SK-N-DZ (cell line): ENCODE results near the gene TMEM191B.
"Not testable (repeated sequence)": the region's sequence is repeated elsewhere in the genome, so short reads cannot be mapped to it uniquely, and the experiment has no call there.

Source experiments
- DNase-seq: peaks from one replicate; pipeline ENCODE4 v3.0.0-alpha.2; 2015; ENCODE audit warnings: low spot score

TMEM191B gene

GRCh38 chr22:18554280-18555256 is 27.0 kb downstream of the TMEM191B start:
- DNase-seq = not testable (repeated sequence)

- not testable (repeated sequence) for DNase-seq
These were observed 30.9 kb downstream of the TMEM191B start for GRCh38 chr22:18558516-18558915.

- not testable (repeated sequence) for DNase-seq
These were observed 31.3 kb downstream of the TMEM191B start for GRCh38 chr22:18558939-18559338.

- not testable (repeated sequence) for DNase-seq
These were observed 32.7 kb downstream of the TMEM191B start for GRCh38 chr22:18560099-18560974.

- DNase-seq = not testable (repeated sequence)
These were observed 43.1 kb downstream of the TMEM191B start for GRCh38 chr22:18570509-18571246.

DNA sequence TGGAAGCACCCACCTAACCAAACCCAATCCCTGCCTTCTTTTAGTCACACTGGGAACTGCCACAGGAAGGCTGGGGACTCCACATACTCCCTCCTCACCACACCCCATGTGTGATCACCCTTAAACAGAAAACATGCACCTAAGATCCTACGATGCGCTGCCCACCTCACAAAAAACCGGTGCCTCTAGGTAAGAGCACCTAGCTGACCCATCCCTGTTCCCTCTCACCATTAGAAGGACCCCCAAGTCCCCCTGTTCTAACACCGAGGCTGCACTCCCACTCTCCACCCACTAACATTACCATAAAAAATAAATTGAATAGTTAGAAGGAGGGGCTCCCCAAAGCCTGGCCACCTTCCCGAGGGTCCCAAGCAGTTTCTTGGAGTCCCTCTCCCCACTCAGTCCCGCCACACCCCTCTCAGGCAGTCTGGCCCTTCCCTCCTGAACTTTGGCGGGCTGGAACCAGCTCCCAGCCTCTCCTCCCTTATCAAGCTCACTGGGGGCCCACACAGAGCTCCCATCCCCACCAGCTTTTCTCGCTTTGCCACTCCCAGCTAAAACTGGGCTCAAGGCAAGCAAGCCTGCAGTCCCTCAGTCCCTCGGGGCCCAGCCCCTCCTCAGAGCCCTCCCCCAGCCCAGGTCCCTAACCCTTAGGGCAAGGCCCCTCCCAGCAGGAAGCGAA is 46.0 kb downstream of the TMEM191B start:
- not testable (repeated sequence) for DNase-seq

GRCh38 chr22:18574555-18574954 is 47.0 kb downstream of the TMEM191B start:
- DNase-seq = not testable (repeated sequence)

DNA sequence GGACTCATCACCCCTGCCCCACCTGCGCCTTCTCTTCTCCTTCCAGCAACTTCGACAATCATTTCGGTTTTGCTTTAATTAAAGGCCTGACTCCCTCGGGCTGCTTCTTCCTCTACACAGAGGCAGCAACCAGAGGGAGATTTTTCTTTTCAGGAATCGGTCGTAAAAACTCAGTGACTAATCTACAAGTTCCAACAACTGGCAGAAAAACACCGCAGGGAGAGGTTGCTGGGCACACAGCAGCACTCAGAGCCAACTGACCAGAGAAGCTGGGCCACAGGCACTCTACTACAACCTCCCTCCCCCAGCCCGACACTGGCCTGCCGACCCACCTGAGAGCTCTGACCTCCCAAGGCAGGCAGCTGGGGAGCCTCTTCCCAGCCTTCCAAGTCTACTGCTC is 48.1 kb downstream of the TMEM191B start:
- DNase-seq = not testable (repeated sequence)

DNA sequence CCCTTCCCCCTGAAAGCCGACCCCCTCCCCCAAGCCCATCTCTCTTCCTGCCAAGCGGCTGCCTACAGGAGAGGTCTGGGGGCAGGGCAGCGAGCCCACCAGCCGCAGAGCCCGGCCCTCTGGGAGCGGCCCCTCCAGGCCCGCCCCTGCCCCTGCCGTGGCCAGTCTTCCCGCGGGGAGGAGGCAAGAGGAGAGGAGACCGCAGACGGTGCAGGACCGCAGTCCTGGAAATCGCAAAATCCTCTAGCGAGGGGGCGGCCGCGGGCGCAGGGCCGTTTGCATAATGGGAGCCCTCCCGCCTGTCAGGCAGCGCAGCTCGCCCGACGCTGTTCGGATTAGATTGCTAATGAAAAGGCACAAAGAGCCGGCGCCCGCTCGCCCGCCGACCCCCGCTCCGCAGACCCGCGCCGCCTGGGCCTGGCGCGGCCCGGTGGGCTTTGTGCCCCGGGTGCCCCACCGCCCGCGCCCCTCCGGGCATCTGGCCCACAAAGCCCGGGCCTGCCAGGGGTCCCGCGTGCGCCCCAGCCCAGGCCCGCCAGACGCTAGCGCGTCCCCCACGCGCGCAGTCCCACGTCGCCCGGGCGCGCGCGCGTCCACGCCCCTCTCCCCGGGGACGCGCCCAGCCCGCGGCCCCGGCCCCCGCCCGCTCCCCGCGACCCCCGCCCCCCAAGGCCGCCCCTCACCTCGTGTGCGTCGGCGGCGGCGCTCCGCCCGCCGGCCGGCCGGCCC is 49.7 kb downstream of the TMEM191B start:
- not testable (repeated sequence) for DNase-seq

DNA sequence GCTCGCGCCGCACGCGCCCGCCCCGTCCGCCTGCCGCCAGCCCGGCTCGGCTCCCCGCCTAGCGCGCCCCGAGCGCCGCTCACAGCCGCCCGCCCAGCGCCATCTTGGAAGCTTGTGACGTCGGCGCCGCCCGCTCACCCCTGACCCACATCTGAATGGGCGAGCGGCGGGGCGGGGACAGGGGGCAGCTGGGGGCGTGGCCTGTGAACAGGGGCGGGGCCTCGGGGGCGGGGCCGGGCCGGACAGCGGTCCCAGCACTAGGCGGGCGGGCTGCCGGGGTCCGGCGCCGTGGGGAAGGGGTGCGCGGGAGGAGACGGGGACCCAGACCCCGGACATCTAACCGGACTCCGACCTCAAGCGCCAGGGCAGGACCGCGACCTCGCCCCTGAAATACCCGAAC is 50.2 kb downstream of the TMEM191B start:
- DNase-seq = not testable (repeated sequence)
